Smooth muscle cell (in vitro differentiated cells): ENCODE data around the gene PCYOX1L. TPM values are rescaled to one million over a fixed set of nuclear protein-coding genes. Genes with fewer than 3 reads are reported as not detected.

Source experiments
- DNase-seq: peaks from one replicate; lab custom pipeline; 2025; ENCODE audit not compliant: unreplicated experiment; lab: John Stamatoyannopoulos, UW
- H2AFZ ChIP-seq: fragments of 200-600 bp; sonication (generic); 2 replicates; pipeline ENCODE4 v1.6.0; 2016; ENCODE audit warnings: antibody characterized with exemption, low read depth, mild to moderate bottlenecking
- H3F3A ChIP-seq: fragments of 200-600 bp; sonication (generic); 2 replicates; pipeline ENCODE4 v1.6.0; 2017; ENCODE audit warnings: antibody characterized with exemption, low read depth
- H3K27ac ChIP-seq: fragments of 200-600 bp; sonication (generic); 2 replicates; pipeline ENCODE4 v1.5.1; 2016; ENCODE audit warnings: low read depth, mild to moderate bottlenecking
- H3K27me3 ChIP-seq: fragments of 200-600 bp; sonication (generic); 2 replicates; pipeline ENCODE4 v1.6.1; 2016; ENCODE audit warnings: low read depth, mild to moderate bottlenecking
- H3K36me3 ChIP-seq: fragments of 200-600 bp; sonication (generic); 2 replicates; pipeline ENCODE4 v1.5.1; 2016; ENCODE audit warnings: low read depth
- H3K4me1 ChIP-seq: fragments of 200-600 bp; sonication (generic); 2 replicates; pipeline ENCODE4 v1.5.1; 2016; ENCODE audit warnings: low read depth
- H3K4me2 ChIP-seq: fragments of 200-600 bp; sonication (generic); 2 replicates; pipeline ENCODE4 v1.6.0; 2016; ENCODE audit warnings: mild to moderate bottlenecking
- H3K4me3 ChIP-seq: fragments of 200-600 bp; sonication (generic); 2 replicates; pipeline ENCODE4 v1.5.1; 2016; ENCODE audit warnings: mild to moderate bottlenecking
- H3K79me2 ChIP-seq: fragments of 200-600 bp; sonication (generic); 2 replicates; pipeline ENCODE4 v1.6.0; 2016; ENCODE audit warnings: low read depth, mild to moderate bottlenecking
- H3K9ac ChIP-seq: fragments of 200-600 bp; sonication (generic); 2 replicates; pipeline ENCODE4 v1.6.0; 2016; ENCODE audit warnings: low read depth
- H3K9me3 ChIP-seq: fragments of 200-600 bp; sonication (generic); replicated peaks from 2 replicates; pipeline ENCODE4 v1.5.1; 2016; ENCODE audit warnings: low read depth
- H4K20me1 ChIP-seq: fragments of 200-600 bp; sonication (generic); 2 replicates; pipeline ENCODE4 v1.6.0; 2016; ENCODE audit warnings: low read depth
- CTCF ChIP-seq: fragments of 200-600 bp; sonication (generic); IDR thresholded peaks from 2 replicates; pipeline ENCODE4 v1.5.1; 2017; ENCODE audit warnings: borderline replicate concordance, mild to moderate bottlenecking, antibody characterized with exemption; ENCODE audit not compliant: insufficient read depth, poor library complexity, severe bottlenecking
- WGBS: methylation state at CpG from one replicate; pipeline ENCODE4 v1.1.7; 2016; ENCODE audit warnings: low lambda C conversion rate; 5-methylcytosine and 5-hydroxymethylcytosine counted together
- polyA plus RNA-seq: library from polyadenylated mRNA; unstranded; fragments of >200 nt; fragmentation: Nextera tagmentation; extraction: Ambion mirVana; gene quantifications from 2 replicates; pipeline ENCODE4 v1.2.1, GENCODE V29; 2016
- total RNA-seq: library from RNA; depleted of rRNA; stranded (reverse); fragments of >200 nt; gene quantifications from 2 replicates; pipeline ENCODE4 v1.2.3, GENCODE V29; 2014

Gene PCYOX1L
- total and polyA plus RNA-seq, 2 experiments from 2014 or later = 6.4 to 13.4 TPM

- no peak overlapping the region for H3K4me3 ChIP-seq
- H3K36me3 ChIP-seq = no peaks in the 10 kb centered on the region
- DNase-seq = no peak
- 43% methylated on average over 8 of the region's 8 CpGs for WGBS
- no peaks in the 10 kb centered on the region for H3K9me3 ChIP-seq
- no peak overlapping the region for H3K27ac ChIP-seq
- H3K79me2 ChIP-seq = peaks cover 15% of the 10 kb centered on the region
- H2AFZ ChIP-seq = peak overlapping the region; percentile 79
- no peaks in the 10 kb centered on the region for H3K27me3 ChIP-seq
- H3F3A ChIP-seq = peaks cover 12% of the 10 kb centered on the region
- no peak for TF ChIP-seq CTCF
- H4K20me1 ChIP-seq = no peaks in the 10 kb centered on the region
- no peak overlapping the region for H3K9ac ChIP-seq
- peak overlapping the region; percentile 76 for H3K4me2 ChIP-seq
- H3K4me1 ChIP-seq = peaks cover 28% of the 10 kb centered on the region
These were observed 23.6 kb downstream of the PCYOX1L start for GRCh38 chr5:149381261-149381985.

- Histone ChIP-seq H3K4me2 (peak overlapping the region; percentile 76), H3K79me2 (peaks cover 15% of the 10 kb centered on the region), H3K9me3 (no peaks in the 10 kb centered on the region), H3K4me1 (peaks cover 29% of the 10 kb centered on the region), H2AFZ (peak overlapping the region; percentile 79), H3K4me3 (no peak overlapping the region), H3K9ac (no peak overlapping the region), H4K20me1 (no peaks in the 10 kb centered on the region), H3K36me3 (no peaks in the 10 kb centered on the region), H3K27ac (no peak overlapping the region), H3K27me3 (no peaks in the 10 kb centered on the region), H3F3A (peaks cover 18% of the 10 kb centered on the region)
- peak; percentile 92 for TF ChIP-seq CTCF
- DNase-seq = peak; percentile 61
- 40% methylated on average over 16 of the region's 16 CpGs for WGBS
These were observed 24.1 kb downstream of the PCYOX1L start for GRCh38 chr5:149381986-149382338.

- TF ChIP-seq CTCF = no peak
- H3K9ac ChIP-seq = no peak overlapping the region
- no peaks in the 10 kb centered on the region for H3K36me3 ChIP-seq
- H3F3A ChIP-seq = peaks cover 25% of the 10 kb centered on the region
- peaks cover 15% of the 10 kb centered on the region for H3K79me2 ChIP-seq
- no peak overlapping the region for H3K4me3 ChIP-seq
- H2AFZ ChIP-seq = no peak overlapping the region
- 89% methylated on average over 12 of the region's 12 CpGs for WGBS
- no peak for DNase-seq
- H3K27me3 ChIP-seq = no peaks in the 10 kb centered on the region
- H3K4me2 ChIP-seq = peak overlapping the region; percentile 52
- no peaks in the 10 kb centered on the region for H3K9me3 ChIP-seq
- no peaks in the 10 kb centered on the region for H4K20me1 ChIP-seq
- peak overlapping the region; percentile 53 for H3K27ac ChIP-seq
- peaks cover 29% of the 10 kb centered on the region for H3K4me1 ChIP-seq
These were observed 24.8 kb downstream of the PCYOX1L start for GRCh38 chr5:149382517-149383220.
